NOMO-1 treated with dmso at 0.1 percent for 144 hours (cell line): Measurements from ENCODE around the gene TOR2A.

Experiments
- DNase-seq: peaks from one replicate; lab custom pipeline; 2025; ENCODE audit not compliant: unreplicated experiment; lab: John Stamatoyannopoulos, UW

The TOR2A gene

GRCh38 chr9:127744398-127745110 lies 9.5 kb upstream of the TOR2A start:
- DNase-seq: no peak

DNA sequence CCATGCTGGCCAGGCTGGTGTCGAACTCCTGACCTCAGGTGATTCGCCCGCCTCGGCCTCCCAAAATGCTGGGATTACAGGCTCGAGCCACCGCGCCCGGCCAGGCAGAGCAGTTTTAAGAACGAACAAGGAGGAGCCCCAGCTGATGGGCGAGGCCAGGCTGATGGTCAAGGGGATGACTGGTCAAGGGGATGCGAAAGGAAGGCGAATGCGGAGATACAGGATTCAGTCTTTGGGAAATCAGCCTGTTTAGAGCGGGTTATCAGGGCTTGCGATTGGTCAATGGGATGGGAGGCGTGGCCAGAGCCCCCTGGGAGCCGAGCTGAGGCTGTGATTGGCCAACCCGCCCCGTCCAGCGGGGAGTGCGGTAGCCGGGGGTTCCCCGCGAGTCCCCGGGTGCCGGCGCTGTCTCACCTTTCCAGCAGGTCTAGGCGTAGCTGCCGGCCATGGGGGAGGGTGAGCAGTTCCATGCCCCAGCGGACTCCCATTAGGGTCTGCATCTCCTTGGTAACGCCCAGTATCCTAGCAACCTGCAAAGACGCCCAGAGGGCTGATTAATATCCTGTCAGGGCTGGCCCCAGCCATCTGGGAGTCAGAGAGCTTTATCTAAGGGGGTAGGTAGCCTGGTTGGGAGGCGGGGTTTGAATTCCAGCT lies 7.5 kb upstream of the TOR2A start:
- DNase-seq: no peak

- no peak for DNase-seq
Observed at GRCh38 chr9:127741831-127742434, 6.8 kb upstream of the TOR2A start.

DNA sequence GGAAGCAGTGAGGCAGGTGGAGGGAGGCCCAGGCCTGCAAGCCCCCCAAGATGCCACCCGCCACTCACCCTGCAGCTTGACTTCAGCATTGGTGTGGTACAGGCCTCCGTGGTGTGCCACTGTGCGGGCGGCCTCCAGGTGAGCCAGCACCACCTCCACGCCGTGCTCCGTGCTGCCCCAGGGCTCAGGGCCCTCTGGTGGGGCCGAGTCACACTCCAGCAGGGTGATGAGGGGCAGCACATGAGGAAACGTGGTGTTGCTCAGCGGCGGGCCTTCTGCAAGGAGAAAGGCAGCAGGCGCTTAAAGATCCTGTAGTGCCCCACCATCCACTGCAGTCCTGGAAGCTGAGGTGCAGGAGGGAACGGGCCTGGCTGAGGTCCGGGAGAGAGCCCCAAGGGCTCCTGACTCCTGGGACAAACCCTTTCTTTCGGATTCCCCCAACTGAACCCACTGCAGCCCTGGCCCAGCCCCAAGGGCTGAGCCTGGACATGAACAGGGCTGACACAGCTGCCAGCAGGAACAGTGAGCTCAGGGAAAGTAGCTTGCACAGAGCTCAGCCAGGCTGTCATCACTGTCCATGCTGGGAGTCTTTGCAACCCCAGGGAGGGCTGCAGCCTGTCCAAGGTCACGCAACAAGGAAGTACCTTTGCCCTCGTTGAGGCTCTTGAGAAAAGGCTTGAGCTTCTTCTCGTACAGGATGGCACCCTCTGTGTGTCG lies 4.7 kb upstream of the TOR2A start:
- DNase-seq: no peak

- DNase-seq: no peak
Observed at GRCh38 chr9:127738666-127739065, 3.6 kb upstream of the TOR2A start.

- no peak for DNase-seq
Observed at GRCh38 chr9:127735530-127736185, 564 bp upstream of the TOR2A start.

DNA sequence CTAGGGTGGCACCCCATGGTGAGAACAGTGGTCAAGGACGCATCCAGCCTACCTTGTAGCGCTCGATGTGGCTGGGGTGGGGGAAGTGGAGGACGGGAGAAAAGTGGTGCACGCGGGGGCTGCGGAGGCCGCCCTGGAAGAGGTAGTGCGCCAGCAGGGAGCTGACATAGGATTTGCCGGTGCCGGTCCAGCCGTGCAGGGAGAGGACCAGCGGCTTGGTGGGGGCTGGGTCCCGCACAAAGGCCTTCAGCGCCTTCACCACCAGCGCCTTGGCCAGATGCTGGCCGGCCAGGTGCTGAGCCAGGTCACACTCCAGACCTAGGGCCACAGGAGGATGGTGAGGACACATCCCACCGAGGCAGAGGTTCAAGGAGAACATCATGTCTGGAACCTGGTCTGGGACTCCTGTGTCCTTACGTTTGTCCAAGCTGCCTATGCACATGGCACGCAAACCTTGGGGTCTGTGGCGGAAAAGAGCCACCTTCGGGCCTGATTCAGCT lies 797 bp downstream of the TOR2A start:
- no peak for DNase-seq

GRCh38 chr9:127733614-127734013 lies 1.5 kb downstream of the TOR2A start:
- DNase-seq: peak; percentile 22

- DNase-seq: no peak
Observed at GRCh38 chr9:127732444-127732843, 2.6 kb downstream of the TOR2A start.

DNA sequence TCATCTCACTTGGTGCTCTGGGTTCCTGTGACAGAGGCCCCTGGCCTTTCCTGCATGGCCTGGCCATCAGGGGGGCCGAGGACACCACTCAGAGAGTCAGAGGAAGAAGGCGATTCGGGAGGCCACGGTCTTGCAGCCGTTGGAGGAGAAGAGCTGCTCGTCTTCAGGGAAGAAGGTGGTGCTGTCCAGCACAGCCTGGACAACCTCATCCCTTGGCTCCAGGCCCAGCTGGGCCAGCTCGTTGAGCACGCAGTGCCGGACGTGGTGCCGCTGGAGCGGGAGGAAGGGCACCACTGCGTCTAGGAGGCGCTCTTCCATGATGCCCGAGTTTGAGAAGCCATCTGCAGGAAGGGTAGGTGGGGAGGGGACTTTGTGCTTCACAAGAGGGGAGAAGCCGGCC lies 3.2 kb downstream of the TOR2A start:
- DNase-seq: no peak

GRCh38 chr9:127730799-127731410 lies 4.2 kb downstream of the TOR2A start:
- no peak for DNase-seq

DNA sequence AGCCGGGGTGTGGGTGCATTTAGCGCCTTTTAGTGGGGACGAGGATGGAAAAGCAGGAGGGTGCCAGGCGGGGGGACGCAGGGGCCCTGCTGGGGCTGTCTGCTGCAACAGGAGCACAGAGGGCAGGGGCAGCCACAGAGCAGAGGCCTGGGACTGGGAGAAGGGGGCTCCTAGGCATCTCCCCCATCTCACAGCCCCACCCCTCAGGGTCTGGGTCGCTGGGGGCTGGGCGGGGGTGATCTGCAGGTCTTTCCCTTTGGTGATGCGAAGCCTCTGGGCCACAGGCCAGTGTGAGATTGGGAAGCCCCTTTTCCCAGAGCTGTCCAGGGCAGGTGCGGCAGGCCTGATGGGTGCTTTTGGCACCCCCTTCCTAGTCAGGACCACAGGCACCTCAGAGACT lies 4.8 kb downstream of the TOR2A start:
- DNase-seq: no peak

DNA sequence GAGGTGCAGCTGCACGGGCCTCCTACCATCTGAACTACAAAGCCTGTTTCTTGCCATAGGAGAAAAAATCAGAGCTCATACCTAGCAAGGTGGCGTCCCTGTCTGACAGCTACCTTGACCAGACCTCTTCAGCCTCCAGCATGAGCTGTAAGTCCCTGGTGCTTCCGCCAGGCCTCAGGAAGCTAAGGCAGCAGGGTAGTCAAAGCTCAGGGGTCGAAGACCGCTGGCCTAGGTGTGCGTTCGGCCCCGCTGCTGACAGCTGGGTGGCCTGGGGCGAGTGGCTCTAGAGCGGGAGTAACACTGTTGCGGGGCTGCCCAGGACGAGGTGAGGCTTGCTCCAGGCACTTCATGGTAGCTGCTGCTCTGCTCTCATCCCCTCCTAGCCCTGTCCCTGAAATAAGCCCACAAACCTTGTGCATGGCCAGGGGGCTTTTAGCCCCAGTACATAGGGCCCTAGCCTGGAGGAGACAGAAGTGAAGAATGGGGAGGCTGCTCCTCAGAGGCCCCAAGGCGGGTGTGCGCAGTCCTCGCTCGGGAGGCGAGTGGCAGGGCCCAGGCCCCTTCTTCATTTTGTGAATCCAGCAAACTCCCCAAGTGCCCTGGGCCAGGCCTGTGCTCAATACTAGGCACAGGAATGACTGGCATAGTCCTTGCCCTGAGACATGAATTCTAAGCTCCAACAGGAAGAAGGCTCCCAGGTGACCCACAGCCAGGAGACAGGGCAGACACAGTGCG lies 5.4 kb downstream of the TOR2A start:
- no peak for DNase-seq

GRCh38 chr9:127728808-127729207 lies 6.3 kb downstream of the TOR2A start:
- DNase-seq: no peak

GRCh38 chr9:127726871-127727270 lies 8.2 kb downstream of the TOR2A start:
- DNase-seq: no peak

- DNase-seq: no peak
Observed at GRCh38 chr9:127724012-127724411, 11.1 kb downstream of the TOR2A start.

GRCh38 chr9:127723444-127723843 lies 11.7 kb downstream of the TOR2A start:
- no peak for DNase-seq

- DNase-seq: no peak
Observed at GRCh38 chr9:127723013-127723412, 12.1 kb downstream of the TOR2A start.

DNA sequence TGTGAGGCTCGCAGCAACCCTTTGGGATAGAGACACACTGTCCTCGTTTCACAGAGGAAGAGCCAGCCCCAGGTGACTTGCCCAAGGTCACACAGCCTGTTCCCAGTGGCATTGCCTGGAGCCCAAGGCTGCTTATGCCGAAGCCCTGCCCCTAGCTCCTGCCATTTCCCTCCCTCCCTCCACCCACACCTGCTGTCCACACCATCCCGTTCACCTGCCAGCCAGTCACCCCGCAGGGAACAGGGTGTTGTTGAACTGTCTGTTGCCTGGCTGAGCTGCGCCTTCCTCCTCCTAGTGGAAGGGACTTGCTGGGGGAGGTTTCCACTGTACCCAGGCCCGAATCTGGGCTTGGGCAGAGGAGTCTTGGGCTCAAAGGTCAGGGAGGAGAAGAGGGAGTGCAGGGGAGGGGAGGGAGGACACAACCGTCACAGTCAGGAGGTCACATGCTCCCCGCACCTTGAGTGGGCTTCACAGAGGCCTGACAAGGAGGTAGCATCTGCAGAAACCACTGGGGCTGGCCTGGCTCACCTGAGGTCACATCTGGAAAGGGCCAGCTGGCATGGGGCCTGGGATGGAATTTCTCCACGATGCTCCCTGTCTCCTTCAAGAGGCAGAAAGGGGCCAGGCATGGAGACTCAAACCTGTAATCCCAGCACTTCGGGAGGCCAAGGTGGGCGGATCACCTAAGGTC lies 12.9 kb downstream of the TOR2A start:
- no peak for DNase-seq
